Esophagus muscularis mucosa (tissue), 4 donors: Measurements from ENCODE around the gene CNTNAP2.

Experiments
- EP300 ChIP-seq: sonication (generic); formaldehyde crosslinking; IDR thresholded peaks from one replicate; pipeline ENCODE4 v1.6.1; 2017; ENCODE audit warnings: antibody characterized with exemption
- POLR2AphosphoS5 ChIP-seq, 2 donors: sonication (generic); formaldehyde crosslinking; IDR thresholded peaks; one replicate each; pipeline ENCODE4 v1.6.1; 2017; ENCODE audit warnings: antibody characterized with exemption in 2 of 2
- TF ChIP-seq, protein P1 (sequence below), 3 experiments: fragments of 200-600 bp in 2 of 3; fragments of 450-650 bp in 1 of 3; sonication (generic) in 2 of 3; IDR thresholded peaks; one replicate each; pipeline ENCODE4 v1.5.1; 2017 to 2019; ENCODE audit warnings: antibody characterized with exemption in 3 of 3, mild to moderate bottlenecking in 2 of 3, moderate library complexity in 1 of 3

DNA sequence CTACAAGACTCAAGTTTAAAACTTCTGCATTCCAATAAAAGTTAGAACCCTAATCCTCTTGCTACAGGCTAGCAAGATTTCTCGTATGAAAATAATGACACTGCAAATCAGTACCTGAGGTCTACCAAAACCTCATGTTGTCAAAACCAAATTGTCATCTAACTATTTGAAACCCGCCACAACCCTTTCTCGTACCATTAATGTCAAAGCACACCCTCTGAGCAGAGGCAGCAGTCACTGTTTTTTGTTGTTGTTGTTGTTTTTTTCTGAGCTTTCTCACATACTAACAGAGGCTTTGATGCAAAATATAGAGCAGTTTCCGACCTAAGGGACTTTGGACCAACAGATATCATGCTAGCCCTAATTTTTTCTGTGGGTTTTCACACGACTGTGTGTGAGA, 1910.1 kb downstream of the CNTNAP2 start:
- TF ChIP-seq, protein P1, sequence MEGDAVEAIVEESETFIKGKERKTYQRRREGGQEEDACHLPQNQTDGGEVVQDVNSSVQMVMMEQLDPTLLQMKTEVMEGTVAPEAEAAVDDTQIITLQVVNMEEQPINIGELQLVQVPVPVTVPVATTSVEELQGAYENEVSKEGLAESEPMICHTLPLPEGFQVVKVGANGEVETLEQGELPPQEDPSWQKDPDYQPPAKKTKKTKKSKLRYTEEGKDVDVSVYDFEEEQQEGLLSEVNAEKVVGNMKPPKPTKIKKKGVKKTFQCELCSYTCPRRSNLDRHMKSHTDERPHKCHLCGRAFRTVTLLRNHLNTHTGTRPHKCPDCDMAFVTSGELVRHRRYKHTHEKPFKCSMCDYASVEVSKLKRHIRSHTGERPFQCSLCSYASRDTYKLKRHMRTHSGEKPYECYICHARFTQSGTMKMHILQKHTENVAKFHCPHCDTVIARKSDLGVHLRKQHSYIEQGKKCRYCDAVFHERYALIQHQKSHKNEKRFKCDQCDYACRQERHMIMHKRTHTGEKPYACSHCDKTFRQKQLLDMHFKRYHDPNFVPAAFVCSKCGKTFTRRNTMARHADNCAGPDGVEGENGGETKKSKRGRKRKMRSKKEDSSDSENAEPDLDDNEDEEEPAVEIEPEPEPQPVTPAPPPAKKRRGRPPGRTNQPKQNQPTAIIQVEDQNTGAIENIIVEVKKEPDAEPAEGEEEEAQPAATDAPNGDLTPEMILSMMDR (IDR thresholded peaks at IDR 0.05) = no peak
- TF ChIP-seq POLR2AphosphoS5 (IDR thresholded peaks at IDR 0.05) = no peak
- TF ChIP-seq EP300 = no peak
